OCI-LY3 (cell line): ENCODE measurements around the gene ZNF385A.

Experiments used
- H2AFZ ChIP-seq: fragments of 200-600, 300-600 bp; shearing (Covaris generic); 2 replicates; pipeline ENCODE4 v1.6.0; 2014; ENCODE audit warnings: antibody characterized with exemption, low read depth, low read length
- H3K27ac ChIP-seq: fragments of 200-600, 300-600 bp; sonication (generic); 2 replicates; pipeline ENCODE4 v1.5.1; 2014; ENCODE audit warnings: mild to moderate bottlenecking, low read length, moderate library complexity, mixed read lengths
- H3K27me3 ChIP-seq: fragments of 200-600, 300-600 bp; sonication (generic); 2 replicates; pipeline ENCODE4 v1.6.1; 2014; ENCODE audit warnings: low read depth, low read length, mixed read lengths
- H3K36me3 ChIP-seq: fragments of 200-600, 300-600 bp; sonication (generic); replicated peaks from 2 replicates; pipeline ENCODE3; 2014; ENCODE audit warnings: low read depth, low read length, mixed read lengths
- H3K4me1 ChIP-seq: fragments of 300-600, 200-600 bp; sonication (generic); 2 replicates; pipeline ENCODE4 v1.6.1; 2014; ENCODE audit warnings: low read length, mixed read lengths
- H3K4me2 ChIP-seq: fragments of 200-600, 300-600 bp; sonication (generic); 2 replicates; pipeline ENCODE4 v1.6.1; 2014; ENCODE audit warnings: low read length, mixed read lengths
- H3K4me3 ChIP-seq: fragments of 300-600, 200-600 bp; sonication (generic); 2 replicates; pipeline ENCODE4 v1.5.1; 2014; ENCODE audit warnings: antibody characterized with exemption, mild to moderate bottlenecking, low read length, moderate library complexity
- H3K79me2 ChIP-seq: fragments of 300-600, 200-600 bp; shearing (Covaris generic); 2 replicates; pipeline ENCODE4 v1.6.1; 2014; ENCODE audit warnings: mild to moderate bottlenecking, low read length, mixed read lengths
- H3K9ac ChIP-seq: fragments of 300-600, 200-600 bp; shearing (Covaris generic); 2 replicates; pipeline ENCODE4 v1.6.0; 2014; ENCODE audit warnings: mild to moderate bottlenecking, low read length, moderate library complexity
- H3K9me3 ChIP-seq: fragments of 200-600, 300-600 bp; shearing (Covaris generic); 2 replicates; pipeline ENCODE4 v1.6.1; 2014; ENCODE audit warnings: low read length, mixed read lengths; ENCODE audit not compliant: insufficient read depth
- H4K20me1 ChIP-seq: fragments of 200-600, 300-600 bp; sonication (generic); 2 replicates; pipeline ENCODE4 v1.6.1; 2016; ENCODE audit warnings: low read length, mixed read lengths; ENCODE audit not compliant: insufficient read depth
- CTCF ChIP-seq: fragments of 200-600, 300-600 bp; sonication (generic); IDR thresholded peaks from 2 replicates; pipeline ENCODE4 v1.5.1; 2014; ENCODE audit warnings: antibody characterized with exemption, low read length, low read depth
- EZH2phosphoT487 ChIP-seq: fragments of 200-600 bp; shearing (Covaris generic); IDR thresholded peaks from 2 replicates; pipeline ENCODE4 v1.6.1; 2018; ENCODE audit warnings: antibody characterized with exemption, mixed run types, low read depth

Gene ZNF385A

GRCh38 chr12:54337280-54337842 lies 47.2 kb downstream of the ZNF385A start:
- no peak overlapping the region for H2AFZ ChIP-seq
- no peaks in the 10 kb centered on the region for H3K27me3 ChIP-seq
- H3K27ac ChIP-seq = no peak overlapping the region
- H3K9me3 ChIP-seq = no peaks in the 10 kb centered on the region
- no peaks in the 10 kb centered on the region for H3K4me1 ChIP-seq
- H3K9ac ChIP-seq = no peak overlapping the region
- H3K4me3 ChIP-seq = no peak overlapping the region
- no peak overlapping the region for H3K4me2 ChIP-seq
- H3K36me3 ChIP-seq = peaks cover 8% of the 10 kb centered on the region
- H4K20me1 ChIP-seq = peaks cover 16% of the 10 kb centered on the region; the same call in 1 of the 2 replicates
- H3K79me2 ChIP-seq = peaks cover 7% of the 10 kb centered on the region
- TF ChIP-seq EZH2phosphoT487 (no peak), CTCF (no peak)

GRCh38 chr12:54333420-54334034 lies 51.0 kb downstream of the ZNF385A start:
- Histone ChIP-seq H3K4me2 (no peak overlapping the region), H3K4me1 (no peaks in the 10 kb centered on the region), H2AFZ (no peak overlapping the region), H3K27me3 (no peaks in the 10 kb centered on the region), H3K9ac (no peak overlapping the region), H3K79me2 (peaks cover 22% of the 10 kb centered on the region), H4K20me1 (peaks cover 13% of the 10 kb centered on the region; the same call in 1 of the 2 replicates), H3K36me3 (no peaks in the 10 kb centered on the region), H3K4me3 (no peak overlapping the region), H3K27ac (no peak overlapping the region), H3K9me3 (no peaks in the 10 kb centered on the region)
- no peak for TF ChIP-seq CTCF
- no peak for TF ChIP-seq EZH2phosphoT487

GRCh38 chr12:54331461-54331860 lies 53.1 kb downstream of the ZNF385A start:
- Histone ChIP-seq H2AFZ (no peak overlapping the region), H3K27me3 (no peaks in the 10 kb centered on the region), H3K9ac (no peak overlapping the region), H3K4me3 (no peak overlapping the region), H3K4me1 (0 out of 2 replicates have a peak, but pooled peaks cover 1% of the 10 kb centered on the region), H4K20me1 (peaks cover 6% of the 10 kb centered on the region; the same call in 1 of the 2 replicates), H3K79me2 (peaks cover 31% of the 10 kb centered on the region), H3K27ac (no peak overlapping the region), H3K4me2 (no peak overlapping the region), H3K9me3 (no peaks in the 10 kb centered on the region), H3K36me3 (no peaks in the 10 kb centered on the region)
- TF ChIP-seq CTCF = no peak
- no peak for TF ChIP-seq EZH2phosphoT487

GRCh38 chr12:54330442-54330841 lies 54.1 kb downstream of the ZNF385A start:
- Histone ChIP-seq H3K36me3 (no peaks in the 10 kb centered on the region), H3K27me3 (no peaks in the 10 kb centered on the region), H2AFZ (no peak overlapping the region), H3K4me3 (no peak overlapping the region), H3K9ac (no peak overlapping the region), H3K27ac (no peak overlapping the region), H4K20me1 (peaks cover 6% of the 10 kb centered on the region; the same call in 1 of the 2 replicates), H3K79me2 (peaks cover 39% of the 10 kb centered on the region), H3K9me3 (no peaks in the 10 kb centered on the region), H3K4me2 (no peak overlapping the region), H3K4me1 (0 out of 2 replicates have a peak, but pooled peaks cover 4% of the 10 kb centered on the region)
- TF ChIP-seq EZH2phosphoT487 (no peak), CTCF (no peak)
